DMS153 treated with DMSO at 0.1 percent for 48 hours (cell line): ENCODE measurements around the gene TNNI3K.

Experiments used
- DNase-seq: peaks from one replicate; lab custom pipeline; 2025; ENCODE audit not compliant: unreplicated experiment; lab: John Stamatoyannopoulos, UW

The TNNI3K gene

DNA sequence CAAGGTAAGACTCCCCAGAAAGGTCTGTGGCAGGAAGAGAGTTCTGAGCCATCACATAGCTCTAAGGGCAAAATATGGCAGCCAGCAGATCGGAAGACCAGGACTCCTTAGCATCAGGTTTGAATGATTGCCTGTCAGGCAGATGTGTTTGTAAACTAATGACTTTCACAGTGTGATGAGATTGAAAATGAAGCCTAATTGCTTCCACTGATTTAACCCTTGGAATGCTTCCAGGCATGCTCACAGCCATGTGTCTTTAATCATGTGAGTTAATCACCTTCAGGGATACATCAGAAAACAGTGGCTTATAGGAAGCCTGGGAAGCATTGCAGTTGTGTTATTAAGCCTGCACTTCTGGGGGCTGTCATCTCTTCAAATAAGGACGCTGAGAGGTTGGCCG, 194.4 kb downstream of the TNNI3K start:
- no peak for DNase-seq

GRCh38 chr1:74430342-74430934, 195.3 kb downstream of the TNNI3K start:
- DNase-seq: no peak

- no peak for DNase-seq
Measured at GRCh38 chr1:74431531-74431930, 196.3 kb downstream of the TNNI3K start.

DNA sequence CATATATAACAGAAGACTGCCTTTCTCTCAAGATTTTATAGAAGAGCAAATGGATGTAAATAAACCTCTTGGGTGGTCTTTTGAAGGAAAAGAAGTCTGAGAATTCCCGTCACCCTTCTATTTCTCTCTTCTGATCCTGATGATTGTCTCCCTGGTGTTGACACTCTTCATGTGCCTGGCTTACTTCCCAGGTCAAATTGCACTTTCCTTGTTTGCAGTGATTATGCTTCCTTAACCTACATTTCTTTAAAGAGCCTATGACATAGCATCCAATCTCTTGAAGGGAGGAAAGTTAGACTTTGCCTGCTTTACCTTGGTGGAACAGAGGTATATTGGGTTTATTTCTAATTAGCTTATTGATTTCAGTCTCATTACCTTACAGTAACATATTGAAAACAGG, 197.1 kb downstream of the TNNI3K start:
- DNase-seq: no peak

GRCh38 chr1:74434321-74434720, 199.1 kb downstream of the TNNI3K start:
- DNase-seq: no peak

- no peak for DNase-seq
Measured at GRCh38 chr1:74436078-74436477, 200.9 kb downstream of the TNNI3K start.

DNA sequence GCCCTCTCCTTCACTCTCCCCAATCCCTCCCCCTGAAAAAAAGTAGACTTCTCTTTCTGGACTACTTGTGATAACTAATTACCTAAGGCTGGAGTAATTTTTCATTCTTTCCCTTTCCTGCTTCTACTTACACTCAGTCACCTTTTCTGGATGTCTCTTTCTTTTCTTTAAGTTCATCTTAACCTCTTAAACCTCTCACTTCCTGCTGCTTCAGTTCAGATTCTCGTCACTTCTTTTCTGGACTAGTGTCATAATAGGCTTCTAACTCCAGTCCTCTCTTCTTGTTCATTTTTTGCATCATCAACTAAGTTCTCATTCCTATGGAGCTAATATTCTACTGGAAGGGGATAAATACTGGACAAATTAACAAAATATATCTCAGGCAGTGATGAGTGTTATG, 201.8 kb downstream of the TNNI3K start:
- no peak for DNase-seq

- no peak for DNase-seq
Measured at GRCh38 chr1:74452035-74452434, 216.8 kb downstream of the TNNI3K start.

DNA sequence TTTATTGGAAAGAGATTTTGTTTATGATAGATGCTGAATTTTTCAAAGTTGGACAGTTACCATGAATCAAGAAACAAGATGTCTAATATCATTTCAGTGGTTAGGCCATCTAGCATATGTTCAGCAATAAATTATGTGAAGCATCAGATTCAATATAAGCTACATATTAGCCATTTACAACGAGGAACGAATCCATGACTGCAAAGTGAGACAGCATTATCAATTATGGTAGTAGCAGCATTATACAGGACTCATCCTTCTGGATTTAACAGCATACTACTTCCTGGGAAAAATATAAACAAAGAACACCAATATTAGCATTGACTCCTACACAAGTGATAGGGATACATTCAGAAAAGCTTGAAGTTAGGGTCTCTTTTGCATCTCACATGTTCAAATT, 218.1 kb downstream of the TNNI3K start:
- DNase-seq: no peak

DNA sequence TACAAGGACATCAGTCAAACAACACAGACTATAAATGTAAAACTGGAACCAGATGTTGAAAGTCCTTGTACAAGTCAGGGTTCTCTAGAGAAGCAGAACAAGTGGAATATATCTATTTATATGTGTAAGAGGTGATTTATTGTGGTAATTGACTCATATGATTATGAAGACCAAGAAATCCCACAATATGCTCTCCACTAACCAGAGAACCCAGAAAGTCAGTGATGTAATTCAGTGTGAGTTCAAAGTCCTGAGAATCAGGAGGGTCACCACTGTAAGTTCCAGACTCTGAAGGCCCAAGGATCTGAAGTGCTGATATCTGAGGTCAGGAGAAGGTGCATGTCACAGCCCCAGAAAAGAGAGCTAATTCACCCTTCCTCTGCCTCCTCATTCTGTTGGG, 220.2 kb downstream of the TNNI3K start:
- no peak for DNase-seq

DNA sequence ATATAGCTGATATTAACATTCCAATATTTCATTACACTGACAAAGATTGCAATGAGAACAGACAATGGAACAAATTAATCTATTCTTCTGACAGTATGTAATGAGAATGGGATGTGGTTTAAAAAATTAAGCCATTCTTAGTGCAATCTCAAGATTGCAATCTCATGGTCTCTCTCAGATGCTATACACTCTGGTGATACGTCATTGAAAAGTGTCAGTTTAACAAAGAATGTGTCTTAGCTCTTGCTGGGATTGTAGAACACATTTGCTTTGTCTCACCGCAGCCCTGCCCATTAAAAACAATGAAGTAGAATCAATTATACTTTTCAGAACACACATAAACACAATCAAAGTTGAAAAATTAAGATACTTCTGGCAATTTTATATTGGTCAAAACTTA, 222.1 kb downstream of the TNNI3K start:
- no peak for DNase-seq

GRCh38 chr1:74463333-74463988, 228.3 kb downstream of the TNNI3K start:
- no peak for DNase-seq

GRCh38 chr1:74464037-74464436, 228.8 kb downstream of the TNNI3K start:
- no peak for DNase-seq

- DNase-seq: no peak
Measured at GRCh38 chr1:74465193-74465681, 230.1 kb downstream of the TNNI3K start.

- DNase-seq: peak; percentile 40
Measured at GRCh38 chr1:74467786-74468377, 232.7 kb downstream of the TNNI3K start.

- DNase-seq: peak; percentile 48
Measured at GRCh38 chr1:74468982-74469603, 233.9 kb downstream of the TNNI3K start.

DNA sequence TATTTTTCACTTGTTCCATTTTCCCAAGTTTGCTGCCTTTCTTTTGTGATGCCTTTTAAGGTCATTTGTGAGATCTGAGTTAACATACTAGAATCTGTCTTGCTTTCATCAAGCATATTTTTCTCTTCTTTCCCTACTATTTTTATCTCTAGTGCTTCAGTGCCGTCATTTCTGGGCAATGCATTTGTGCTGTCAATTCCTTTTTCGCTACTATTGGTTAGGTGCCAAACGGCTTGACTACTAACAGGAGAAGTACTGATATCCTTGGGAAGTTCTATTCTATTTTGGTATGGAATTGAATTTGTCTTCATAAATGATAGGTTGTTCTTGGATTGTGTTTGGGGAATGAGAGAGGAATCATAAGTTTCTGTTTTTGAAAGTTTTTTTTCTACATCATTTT, 235.1 kb downstream of the TNNI3K start:
- no peak for DNase-seq

DNA sequence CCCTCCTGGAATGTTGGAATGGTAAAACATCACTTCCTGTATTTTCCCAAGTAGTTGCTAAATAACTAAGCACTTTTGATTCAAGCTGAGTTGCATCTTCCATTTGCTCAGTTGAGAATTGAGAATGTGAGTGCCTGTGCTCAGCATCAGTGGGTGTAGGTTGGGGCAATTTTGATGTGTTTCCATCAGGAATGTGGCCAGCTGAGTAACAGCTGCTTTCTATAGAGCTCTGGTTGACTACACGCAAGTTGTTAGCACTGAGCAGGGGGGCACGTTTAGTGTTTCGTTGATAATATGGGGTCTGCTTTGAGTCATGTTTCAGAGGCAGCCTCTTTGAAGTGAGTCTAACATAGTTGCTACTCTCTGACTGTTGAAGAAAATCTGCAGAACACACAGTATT, 235.7 kb downstream of the TNNI3K start:
- DNase-seq: no peak

GRCh38 chr1:74471470-74471869, 236.3 kb downstream of the TNNI3K start:
- DNase-seq: no peak

DNA sequence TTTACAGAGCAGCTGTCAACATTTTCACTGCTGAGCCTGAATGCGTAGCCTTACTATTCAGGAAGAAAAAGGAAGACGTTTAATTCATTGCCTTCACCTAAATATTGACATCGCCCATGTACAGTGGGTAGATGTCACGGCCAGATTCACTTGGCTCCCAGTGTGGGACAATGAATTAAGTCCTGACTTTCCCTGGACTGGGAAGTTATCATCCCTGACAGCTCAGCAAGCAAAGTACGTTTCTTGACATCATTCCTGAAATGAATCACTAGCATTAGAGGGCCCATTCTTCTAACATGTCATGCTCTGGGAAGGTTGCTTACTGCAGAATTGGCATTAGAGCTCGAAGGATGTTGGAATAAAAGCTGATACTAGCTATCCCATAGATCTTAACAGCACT, 239.4 kb downstream of the TNNI3K start:
- no peak for DNase-seq

DNA sequence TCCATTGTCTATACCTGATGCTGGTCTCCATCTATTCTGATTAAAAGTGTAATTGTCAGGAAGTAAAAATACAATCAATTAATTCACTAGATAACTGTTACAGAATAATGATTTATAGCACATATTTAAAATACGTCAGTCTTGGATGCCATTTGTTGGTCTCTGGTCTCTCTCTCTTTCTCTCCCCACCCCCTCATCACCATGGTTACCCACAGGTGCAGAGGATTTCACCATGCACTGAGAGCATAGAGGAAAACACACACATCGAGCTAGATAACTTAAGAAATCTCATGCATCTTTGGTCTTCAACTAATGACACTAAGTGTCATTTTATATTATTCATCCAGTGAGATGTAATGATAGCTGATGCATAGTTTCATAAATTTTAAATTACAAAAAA, 243.8 kb downstream of the TNNI3K start:
- no peak for DNase-seq

GRCh38 chr1:74480068-74480467, 244.9 kb downstream of the TNNI3K start:
- no peak for DNase-seq
